ENCODE data around the gene GALNT17. TPM values are rescaled to one million over a fixed set of nuclear protein-coding genes. Genes with fewer than 3 reads are reported as not detected.

GALNT17 gene
- total RNA-seq, 2 experiments from 2014 or later, result not detected

- Histone ChIP-seq H3K27ac (ENCODE audit: low read depth in 1 of 2, low read length in 2 of 2) (no peak overlapping the region), H3K4me1 (ENCODE audit: insufficient read depth, low read length) (no peaks in the 10 kb centered on the region), H3K9me3 (ENCODE audit: control insufficient read depth in 1 of 2, insufficient read depth in 1 of 2, low read length in 2 of 2) (peaks cover 12 to 50% of the 10 kb centered on the region in 2 experiments), H3K4me3 (ENCODE audit: low read length) (no peak overlapping the region), H3K27me3 (ENCODE audit: control insufficient read depth in 1 of 2, insufficient read depth in 2 of 2, low read length in 2 of 2) (no peaks in the 10 kb centered on the region), H3K36me3 (ENCODE audit: insufficient read depth, low read length) (no peaks in the 10 kb centered on the region)
- no peak overlapping the region for H3K4me3 Mint-ChIP-seq
- ATAC-seq (ENCODE audit: poor library complexity) (no peak), DNase-seq (no peak)
- intact Hi-C loops (cut with DNase I, micrococcal nuclease), result no loop called here
- no peaks in the 10 kb centered on the region for H3K27me3 Mint-ChIP-seq
- CTCF ChIA-PET, result no interaction called here
- TF ChIP-seq CTCF (IDR thresholded peaks at IDR 0.05), result no peak
- peaks cover 23% of the 10 kb centered on the region for H3K9me3 Mint-ChIP-seq
- POLR2A ChIA-PET, result no interaction called here
- H3K27ac Mint-ChIP-seq, result no peak overlapping the region
- no peaks in the 10 kb centered on the region for H3K36me3 Mint-ChIP-seq (ENCODE audit: low read depth)
- no peaks in the 10 kb centered on the region for H3K4me1 Mint-ChIP-seq (ENCODE audit: low read depth)
Measured at GRCh38 chr7:71377469-71377868, 245.5 kb downstream of the GALNT17 start.

- ChIA-PET CTCF (no interaction called here), POLR2A (no interaction called here)
- Mint-ChIP-seq H3K27me3 (no peaks in the 10 kb centered on the region), H3K4me3 (no peak overlapping the region), H3K36me3 (ENCODE audit: low read depth) (no peaks in the 10 kb centered on the region), H3K9me3 (peaks cover 22% of the 10 kb centered on the region), H3K4me1 (ENCODE audit: low read depth) (no peaks in the 10 kb centered on the region), H3K27ac (no peak overlapping the region)
- Histone ChIP-seq H3K4me1 (ENCODE audit: insufficient read depth, low read length) (no peaks in the 10 kb centered on the region), H3K9me3 (ENCODE audit: control insufficient read depth in 1 of 2, insufficient read depth in 1 of 2, low read length in 2 of 2) (peaks cover 0 to 49% of the 10 kb centered on the region in 2 experiments), H3K4me3 (ENCODE audit: low read length) (no peak overlapping the region), H3K27me3 (ENCODE audit: control insufficient read depth in 1 of 2, insufficient read depth in 2 of 2, low read length in 2 of 2) (no peaks in the 10 kb centered on the region), H3K36me3 (ENCODE audit: insufficient read depth, low read length) (no peaks in the 10 kb centered on the region), H3K27ac (ENCODE audit: low read depth in 1 of 2, low read length in 2 of 2) (no peak overlapping the region)
- intact Hi-C loops (cut with DNase I, micrococcal nuclease), result no loop called here
- ATAC-seq (ENCODE audit: poor library complexity), result no peak
- TF ChIP-seq CTCF (IDR thresholded peaks at IDR 0.05), result no peak
- no peak for DNase-seq
Measured at GRCh38 chr7:71384094-71384493, 252.2 kb downstream of the GALNT17 start.

GRCh38 chr7:71385330-71385729, 253.4 kb downstream of the GALNT17 start:
- H3K36me3 ChIP-seq (ENCODE audit: insufficient read depth, low read length), result no peaks in the 10 kb centered on the region
- no peak overlapping the region for H3K4me3 ChIP-seq (ENCODE audit: low read length)
- H3K36me3 Mint-ChIP-seq (ENCODE audit: low read depth), result no peaks in the 10 kb centered on the region
- intact Hi-C loops (cut with DNase I, micrococcal nuclease), result no loop called here
- TF ChIP-seq CTCF (IDR thresholded peaks at IDR 0.05), result no peak
- no peaks in the 10 kb centered on the region for H3K27me3 Mint-ChIP-seq
- DNase-seq, result no peak
- peaks cover 13% of the 10 kb centered on the region for H3K9me3 Mint-ChIP-seq
- no peak overlapping the region for H3K4me3 Mint-ChIP-seq
- ATAC-seq (ENCODE audit: poor library complexity), result no peak
- H3K27me3 ChIP-seq (ENCODE audit: control insufficient read depth in 1 of 2, insufficient read depth in 2 of 2, low read length in 2 of 2), result no peaks in the 10 kb centered on the region
- ChIA-PET CTCF (no interaction called here), POLR2A (no interaction called here)
- H3K9me3 ChIP-seq (ENCODE audit: control insufficient read depth in 1 of 2, insufficient read depth in 1 of 2, low read length in 2 of 2), result peaks cover 0 to 50% of the 10 kb centered on the region in 2 experiments
- H3K27ac ChIP-seq (ENCODE audit: low read depth in 1 of 2, low read length in 2 of 2), result no peak overlapping the region
- no peak overlapping the region for H3K27ac Mint-ChIP-seq
- H3K4me1 Mint-ChIP-seq (ENCODE audit: low read depth), result no peaks in the 10 kb centered on the region
- H3K4me1 ChIP-seq (ENCODE audit: insufficient read depth, low read length), result no peaks in the 10 kb centered on the region
